IMR-90 (cell line): ENCODE results near the gene PLEKHG4. TPM values are rescaled to one million over a fixed set of nuclear protein-coding genes. Genes with fewer than 3 reads are reported as not detected.

Experiments used
- ATAC-seq: fragments of 200-7000 bp; cut with Tn5 transposase; 2 replicates; pipeline ENCODE4 v1.9.1; 2020; ENCODE audit warnings: low read depth, mild to moderate bottlenecking, moderate library complexity
- BruUV-seq: library from RNA; stranded (reverse); fragments of 400-500 nt; replicated peaks from 2 replicates; lab custom pipeline; 2021; lab: Mats Ljungman, UMichigan
- CTCF ChIA-PET: fragments of 300-600 bp; formaldehyde crosslinking; extraction: SDS; loops from one replicate; lab custom pipeline; 2021; ENCODE audit warnings: antibody characterized with exemption; lab: Yijun Ruan, JAX
- POLR2A ChIA-PET: fragments of 300-600 bp; sonication (Branson Sonifier 250); formaldehyde crosslinking; loops from one replicate; lab custom pipeline; 2022; ENCODE audit warnings: antibody characterized with exemption; ENCODE audit not compliant: unreplicated experiment; lab: Charles Lee
- DNase-seq: peaks from one replicate; pipeline ENCODE4 v3.0.0; 2013
- H2AFZ ChIP-seq: replicated peaks from 2 replicates; pipeline ENCODE3; 2013; ENCODE audit warnings: low read length, mild to moderate bottlenecking; ENCODE audit not compliant: poor library complexity
- H2AK5ac ChIP-seq: 2 replicates; pipeline ENCODE4 v1.6.1; 2013; ENCODE audit warnings: low read depth, low read length, inconsistent platforms
- H2AK9ac ChIP-seq: replicated peaks from 2 replicates; pipeline ENCODE3; 2013; ENCODE audit warnings: mild to moderate bottlenecking, low read depth, low read length, moderate library complexity; ENCODE audit not compliant: poor library complexity
- H2BK120ac ChIP-seq: 2 replicates; pipeline ENCODE4 v1.6.1; 2013; ENCODE audit warnings: low read depth, low read length, inconsistent platforms
- H2BK15ac ChIP-seq: 3 replicates; pipeline ENCODE4 v1.6.1; 2013; ENCODE audit warnings: low read depth, low read length, inconsistent platforms
- H2BK20ac ChIP-seq: 2 replicates; pipeline ENCODE4 v1.6.1; 2013; ENCODE audit warnings: low read depth, mild to moderate bottlenecking, inconsistent platforms, low read length, moderate library complexity
- H2BK5ac ChIP-seq: 2 replicates; pipeline ENCODE4 v1.6.1; 2013; ENCODE audit warnings: mild to moderate bottlenecking, low read depth, low read length, inconsistent platforms; ENCODE audit not compliant: poor library complexity, severe bottlenecking
- H3K14ac ChIP-seq: replicated peaks from 2 replicates; pipeline ENCODE4 v1.6.1; 2013; ENCODE audit warnings: low read depth, low read length, inconsistent platforms
- H3K18ac ChIP-seq: 2 replicates; pipeline ENCODE4 v1.6.1; 2013; ENCODE audit warnings: low read depth, low read length, control low read depth
- H3K23ac ChIP-seq: 2 replicates; pipeline ENCODE4 v1.6.1; 2013; ENCODE audit warnings: low read depth, low read length, inconsistent platforms
- H3K27ac ChIP-seq: 2 replicates; pipeline ENCODE4 v1.5.1; 2013; ENCODE audit warnings: mild to moderate bottlenecking, control low read depth, low read length; ENCODE audit not compliant: insufficient read depth
- H3K27me3 ChIP-seq: 2 replicates; pipeline ENCODE4 v1.6.1; 2013; ENCODE audit warnings: low read length; ENCODE audit not compliant: control insufficient read depth, insufficient read depth
- H3K36me3 ChIP-seq: 2 replicates; pipeline ENCODE4 v1.6.1; 2013; ENCODE audit warnings: low read length, mixed read lengths; ENCODE audit not compliant: control insufficient read depth, insufficient read depth
- H3K4ac ChIP-seq: 2 replicates; pipeline ENCODE4 v1.6.1; 2013; ENCODE audit warnings: low read depth, low read length, inconsistent platforms
- H3K4me1 ChIP-seq: 2 replicates; pipeline ENCODE4 v1.6.1; 2013; ENCODE audit warnings: low read length, mixed read lengths; ENCODE audit not compliant: control insufficient read depth, insufficient read depth
- H3K4me2 ChIP-seq: 2 replicates; pipeline ENCODE4 v1.6.1; 2013; ENCODE audit warnings: low read depth, mild to moderate bottlenecking, control low read depth, low read length, moderate library complexity
- H3K4me3 ChIP-seq: 2 replicates; pipeline ENCODE4 v1.5.1; 2013; ENCODE audit warnings: low read depth, mild to moderate bottlenecking, control low read depth, low read length, moderate library complexity; ENCODE audit not compliant: insufficient read depth
- H3K56ac ChIP-seq: 2 replicates; pipeline ENCODE4 v1.6.1; 2013; ENCODE audit warnings: low read length, inconsistent platforms; ENCODE audit not compliant: insufficient read depth; ENCODE audit errors: extremely low read depth
- H3K79me1 ChIP-seq, 2 experiments: 2 replicates each; pipeline ENCODE4 v1.6.1; 2013; ENCODE audit warnings: low read length in 2 of 2, inconsistent platforms in 1 of 2, low read depth in 1 of 2
- H3K9ac ChIP-seq: 2 replicates; pipeline ENCODE4 v1.6.1; 2013; ENCODE audit warnings: low read depth, low read length, control low read depth
- H3K9me1 ChIP-seq: 2 replicates; pipeline ENCODE4 v1.6.1; 2013; ENCODE audit warnings: low read length, inconsistent platforms; ENCODE audit not compliant: insufficient read depth
- H3K9me3 ChIP-seq: 2 replicates; pipeline ENCODE4 v1.6.1; 2013; ENCODE audit warnings: low read length; ENCODE audit not compliant: control insufficient read depth, insufficient read depth
- H4K20me1 ChIP-seq: 2 replicates; pipeline ENCODE4 v1.6.1; 2013; ENCODE audit warnings: low read length, inconsistent platforms; ENCODE audit not compliant: insufficient read depth
- H4K5ac ChIP-seq: 2 replicates; pipeline ENCODE4 v1.6.1; 2013; ENCODE audit warnings: mild to moderate bottlenecking, low read depth, low read length, control low read depth
- H4K8ac ChIP-seq, 2 experiments: 2 replicates each; pipeline ENCODE4 v1.6.1; 2013; ENCODE audit warnings: low read depth in 2 of 2, low read length in 2 of 2, control low read depth in 1 of 2, inconsistent platforms in 1 of 2
- H4K91ac ChIP-seq: 2 replicates; pipeline ENCODE4 v1.6.1; 2013; ENCODE audit warnings: low read depth, low read length, inconsistent platforms; ENCODE audit not compliant: insufficient read depth
- POLR2A ChIP-seq: IDR thresholded peaks from 2 replicates; pipeline ENCODE4 v1.6.1; 2012; ENCODE audit warnings: mild to moderate bottlenecking, low read depth, low read length
- WGBS, 2 experiments: methylation state at CpG; one replicate each; pipeline versions ENCODE4 v1.1.5 to v1.1.7; 2013; ENCODE audit warnings: missing lambda C conversion rate in 2 of 2; ENCODE audit not compliant: insufficient read length in 1 of 2; ENCODE audit errors: extremely low coverage in 2 of 2; 5-methylcytosine and 5-hydroxymethylcytosine counted together
- dilution Hi-C: fragments of 300-500 bp; cut with HindIII; formaldehyde crosslinking; loops from one replicate; pipeline ENCODE4 v1.14.3; 2018; ENCODE audit warnings: low sequenced_read_pairs; ENCODE audit not compliant: unreplicated experiment
- in situ Hi-C: fragments of 300-500 bp; cut with MboI; formaldehyde crosslinking; loops from 3 replicates; pipeline ENCODE4 v1.14.3; 2019; ENCODE audit warnings: low sequenced_read_pairs, inconsistent platforms, mixed read lengths
- intact Hi-C: fragments of 100-400 bp; cut with micrococcal nuclease; formaldehyde crosslinking; loops from 2 replicates; pipeline ENCODE4 v1.10.0; 2022
- polyA plus RNA-seq, 3 experiments: library from polyadenylated mRNA; depleted of rRNA; stranded (reverse); fragments of >200 nt; gene quantifications; 2 replicates each; pipeline ENCODE4 v1.2.3, GENCODE V29; 2012; ENCODE audit warnings: low replicate concordance in 1 of 3
- total RNA-seq: library from RNA; depleted of rRNA; stranded (reverse); fragments of >200 nt; gene quantifications from 2 replicates; pipeline ENCODE4 v1.2.3, GENCODE V29; 2012

PLEKHG4 gene
- total and polyA plus RNA-seq, 2 of the 4 experiments (the other 2 are of a cell fraction) = 14.0 to 50.7 TPM

- ATAC-seq (no peak), DNase-seq (no peak)
- H3K9ac ChIP-seq = no peak overlapping the region
- H2AK5ac ChIP-seq = no peak overlapping the region
- dilution Hi-C loops (no loop called here), in situ Hi-C loops (no loop called here), intact Hi-C loops (loop anchor here (5.0 kb wide), 1 partner anchor 163 kb away; no protein-coding TSS in a partner anchor)
- no peak overlapping the region for H3K4me3 ChIP-seq
- no peaks in the 10 kb centered on the region; a peak in 1 of 4 replicates for H3K79me1 ChIP-seq
- H2AK9ac ChIP-seq = no peak overlapping the region
- H3K27me3 ChIP-seq = no peaks in the 10 kb centered on the region
- no peak overlapping the region for H2BK15ac ChIP-seq
- no peak overlapping the region for H4K8ac ChIP-seq
- no peak overlapping the region for H3K56ac ChIP-seq
- H2BK20ac ChIP-seq = no peak overlapping the region
- peaks cover 10% of the 10 kb centered on the region; the same call in 1 of the 2 replicates for H3K9me1 ChIP-seq
- H3K4ac ChIP-seq = no peak overlapping the region
- no peak overlapping the region for H4K91ac ChIP-seq
- no peaks in the 10 kb centered on the region for H3K36me3 ChIP-seq
- no peak overlapping the region for H3K23ac ChIP-seq
- H4K20me1 ChIP-seq = no peaks in the 10 kb centered on the region
- H3K9me3 ChIP-seq = no peaks in the 10 kb centered on the region
- no peak overlapping the region for H3K27ac ChIP-seq
- H2BK120ac ChIP-seq = no peak overlapping the region
- H2BK5ac ChIP-seq = no peak overlapping the region
- 100% methylated on average over 1 of the region's 9 CpGs; no CpG with 5 or more reads in 1 of the 2 experiments for WGBS, 2 experiments
- no peak overlapping the region for H3K4me2 ChIP-seq
- CTCF ChIA-PET = interaction anchor here (0.6 kb wide), 1 partner anchor 74 kb away, joined by 4 read pairs; no protein-coding TSS in a partner anchor
- H3K4me1 ChIP-seq = peaks cover 7% of the 10 kb centered on the region
- BruUV-seq = no TSS peak
- H2AFZ ChIP-seq = no peak overlapping the region
- no peak for TF ChIP-seq POLR2A
- no peak overlapping the region for H4K5ac ChIP-seq
- H3K14ac ChIP-seq = no peak overlapping the region
- no peak overlapping the region for H3K18ac ChIP-seq
- POLR2A ChIA-PET = no interaction called here
Observed at GRCh38 chr16:67264277-67264676, 15.1 kb upstream of the PLEKHG4 start.
